GM21390 (cell line): Measurements from ENCODE around the gene FAM236C.
A peak's percentile ranks its signal among the peaks of the same experiment; 100 is the strongest.
"Not testable (repeated sequence)": the region's sequence is repeated elsewhere in the genome, so short reads cannot be mapped to it uniquely, and the experiment has no call there.

ENCODE experiments used
- ATAC-seq: cut with Tn5 transposase; IDR thresholded peaks from one replicate; pipeline ENCODE4 v1.9.1; 2021; ENCODE audit not compliant: unreplicated experiment

FAM236C gene

DNA sequence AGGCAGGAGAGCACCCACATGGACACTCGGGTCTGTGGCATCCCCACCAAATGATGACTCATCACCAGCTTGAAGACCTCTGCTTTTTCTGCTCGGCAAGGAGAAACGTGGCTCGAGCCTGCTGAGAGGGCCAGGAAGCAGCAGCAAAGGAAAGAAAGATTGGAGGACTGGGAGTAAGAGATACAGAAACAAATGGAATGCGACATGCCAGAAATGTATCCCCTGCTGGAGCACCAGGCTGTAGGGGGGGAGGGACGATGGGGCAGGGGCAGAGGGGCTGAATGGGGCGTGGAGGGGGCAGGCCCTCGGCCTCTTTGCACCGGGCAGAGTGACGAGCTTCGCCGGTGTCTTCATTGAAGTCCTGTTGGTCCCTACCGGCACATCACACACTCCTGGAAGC, at the start of gene FAM236C:
TSS of gene FAM236C (plus strand) at position 301 of the 400 bp plus-strand sequence. CDS start 100 bp downstream, outside the sequence.
- not testable (repeated sequence) for ATAC-seq

GRCh38 chrX:72882898-72883297, 29.5 kb upstream of the FAM236C start:
- ATAC-seq: not testable (repeated sequence)

DNA sequence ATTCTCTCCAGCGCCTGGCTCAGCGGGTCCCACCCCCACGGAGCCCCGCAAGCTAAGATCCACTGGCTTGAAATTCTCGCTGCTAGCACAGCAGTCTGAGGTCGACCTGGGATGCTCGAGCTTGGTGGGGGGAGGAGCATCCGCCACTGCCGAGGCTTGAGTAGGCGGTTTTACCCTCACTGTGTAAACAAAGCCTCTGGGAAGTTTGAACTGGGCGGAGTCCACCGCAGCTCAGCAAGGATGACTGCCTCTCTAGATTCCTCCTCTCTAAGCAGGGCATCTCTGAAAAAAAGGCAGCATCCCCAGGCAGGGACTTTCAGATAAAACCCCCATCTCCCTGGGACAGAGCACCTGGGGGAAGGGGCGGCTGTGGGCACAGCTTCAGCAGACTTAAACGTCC, 22.7 kb upstream of the FAM236C start:
- not testable (repeated sequence) for ATAC-seq

GRCh38 chrX:72916096-72916495, 3.7 kb downstream of the FAM236C start:
- not testable (repeated sequence) for ATAC-seq

- ATAC-seq: not testable (repeated sequence)
These were observed 19.9 kb downstream of the FAM236C start for GRCh38 chrX:72932283-72932682.

DNA sequence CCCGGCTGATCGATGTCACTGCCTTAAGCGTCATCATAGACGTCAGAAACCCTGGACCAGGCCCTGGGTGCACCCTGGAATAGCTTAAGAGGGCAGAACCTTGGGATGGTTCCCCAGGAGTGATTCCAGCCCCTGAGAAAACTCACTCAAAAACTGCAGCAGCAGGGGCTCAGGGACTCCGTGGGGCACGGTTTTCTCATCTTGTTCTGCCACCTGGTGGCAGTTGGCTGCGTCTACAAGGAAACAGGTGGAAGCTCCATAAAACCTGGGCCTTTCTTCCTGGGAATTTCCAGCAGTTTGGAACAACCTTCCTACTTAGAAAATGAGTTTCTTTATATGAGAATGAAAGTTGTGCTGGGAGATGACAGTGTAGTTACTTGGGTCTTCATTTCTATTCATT, 24.0 kb downstream of the FAM236C start:
- not testable (repeated sequence) for ATAC-seq

GRCh38 chrX:72936882-72937455, 24.6 kb downstream of the FAM236C start:
- ATAC-seq: not testable (repeated sequence)

- not testable (repeated sequence) for ATAC-seq
These were observed 25.5 kb downstream of the FAM236C start, which contains the start of gene FAM236A for GRCh38 chrX:72937906-72938305. TSS of gene FAM236A (plus strand) at chrX:72938206. CDS start at chrX:72938263, 57 bp downstream.

DNA sequence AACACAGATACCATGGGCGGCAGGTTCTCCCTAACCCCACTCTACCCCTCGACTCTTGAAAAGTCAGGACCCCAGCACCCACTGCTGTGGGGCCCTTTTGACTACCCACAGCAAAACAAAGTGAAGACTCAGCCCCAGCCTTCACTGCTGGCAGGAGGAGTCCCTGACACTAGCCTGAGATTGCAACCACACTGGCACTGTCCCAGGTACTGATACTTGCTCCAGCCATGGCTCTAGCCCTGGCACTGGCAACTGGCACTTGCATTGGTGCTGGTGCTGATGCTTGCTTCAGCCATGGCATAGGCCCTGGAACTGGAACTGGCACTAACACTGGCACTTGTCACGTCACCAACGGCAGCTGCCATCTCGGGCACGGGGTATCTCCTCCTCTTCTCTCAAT, 29.9 kb downstream of the FAM236C start:
- not testable (repeated sequence) for ATAC-seq

GRCh38 chrX:72943035-72943818, 30.8 kb downstream of the FAM236C start:
- peak; percentile 73 for ATAC-seq

GRCh38 chrX:72943819-72944169, 31.4 kb downstream of the FAM236C start, which contains the start of gene DMRTC1:
TSS of gene DMRTC1 (minus strand) at chrX:72943837. CDS start at chrX:72875694, 68,143 bp downstream.
- ATAC-seq: peak; percentile 89

GRCh38 chrX:72959971-72960370, 47.6 kb downstream of the FAM236C start:
- not testable (repeated sequence) for ATAC-seq
